Measurements from ENCODE around the gene TMX4.

- TF ChIP-seq EZH2 (IDR thresholded peaks at IDR 0.05; ENCODE audit: insufficient read depth, poor library complexity, severe bottlenecking) (no peak), EZH2phosphoT487 (IDR thresholded peaks at IDR 0.05; ENCODE audit: insufficient read depth, low read depth) (no peak)
These were observed 33.6 kb downstream of the TMX4 start for GRCh38 chr20:7985916-7986315.
